ENCODE measurements around the gene NCOA7.

The NCOA7 gene, protein sequence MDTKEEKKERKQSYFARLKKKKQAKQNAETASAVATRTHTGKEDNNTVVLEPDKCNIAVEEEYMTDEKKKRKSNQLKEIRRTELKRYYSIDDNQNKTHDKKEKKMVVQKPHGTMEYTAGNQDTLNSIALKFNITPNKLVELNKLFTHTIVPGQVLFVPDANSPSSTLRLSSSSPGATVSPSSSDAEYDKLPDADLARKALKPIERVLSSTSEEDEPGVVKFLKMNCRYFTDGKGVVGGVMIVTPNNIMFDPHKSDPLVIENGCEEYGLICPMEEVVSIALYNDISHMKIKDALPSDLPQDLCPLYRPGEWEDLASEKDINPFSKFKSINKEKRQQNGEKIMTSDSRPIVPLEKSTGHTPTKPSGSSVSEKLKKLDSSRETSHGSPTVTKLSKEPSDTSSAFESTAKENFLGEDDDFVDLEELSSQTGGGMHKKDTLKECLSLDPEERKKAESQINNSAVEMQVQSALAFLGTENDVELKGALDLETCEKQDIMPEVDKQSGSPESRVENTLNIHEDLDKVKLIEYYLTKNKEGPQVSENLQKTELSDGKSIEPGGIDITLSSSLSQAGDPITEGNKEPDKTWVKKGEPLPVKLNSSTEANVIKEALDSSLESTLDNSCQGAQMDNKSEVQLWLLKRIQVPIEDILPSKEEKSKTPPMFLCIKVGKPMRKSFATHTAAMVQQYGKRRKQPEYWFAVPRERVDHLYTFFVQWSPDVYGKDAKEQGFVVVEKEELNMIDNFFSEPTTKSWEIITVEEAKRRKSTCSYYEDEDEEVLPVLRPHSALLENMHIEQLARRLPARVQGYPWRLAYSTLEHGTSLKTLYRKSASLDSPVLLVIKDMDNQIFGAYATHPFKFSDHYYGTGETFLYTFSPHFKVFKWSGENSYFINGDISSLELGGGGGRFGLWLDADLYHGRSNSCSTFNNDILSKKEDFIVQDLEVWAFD

DNA sequence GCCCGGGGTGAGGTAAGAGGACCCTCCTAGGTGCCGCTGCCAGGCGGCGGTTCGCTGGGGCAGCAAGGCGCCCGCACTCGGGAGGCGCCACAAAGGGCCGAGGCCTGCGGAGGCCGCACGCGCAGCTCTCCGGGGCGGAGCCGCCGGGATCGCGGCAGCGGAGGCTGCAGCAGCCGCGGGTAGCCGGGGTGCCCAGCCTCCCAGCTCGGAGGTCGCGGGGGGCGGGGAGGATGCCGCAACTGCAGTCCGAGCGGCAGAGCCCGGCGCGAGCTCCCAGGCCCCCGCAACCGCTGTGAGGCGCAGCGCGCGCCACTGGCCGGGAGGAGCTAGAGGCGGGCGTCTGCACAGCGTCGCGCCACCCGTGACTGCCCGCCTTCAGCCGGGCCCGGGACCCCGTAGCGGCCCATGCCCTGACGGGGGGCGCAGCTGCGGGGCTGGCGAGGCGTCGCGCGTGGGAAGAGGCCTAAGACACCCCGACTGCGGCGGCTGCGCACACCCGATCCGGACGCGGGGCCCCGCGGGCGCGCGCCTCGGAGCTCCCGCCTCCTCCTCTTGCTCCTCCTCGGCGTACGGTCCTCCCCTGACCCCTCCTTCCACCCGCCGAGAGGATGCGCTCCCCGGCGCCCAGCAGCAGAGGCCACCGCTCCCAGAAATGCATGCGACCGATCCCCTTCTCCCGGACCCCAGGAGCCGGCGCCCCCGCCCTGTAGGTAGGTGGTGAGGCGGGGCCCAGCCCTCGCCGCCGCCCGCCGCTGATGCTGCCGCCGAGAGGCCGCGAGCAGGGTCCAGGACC, at the start of gene NCOA7:
NCOA7 (plus strand) TSS at position 603 of the 793 bp plus-strand sequence. CDS start 24,395 bp downstream, outside the sequence.
- no peak for DNase-seq (ENCODE audit: low read depth, low spot score)

GRCh38 chr6:125741336-125741735, 49.4 kb upstream of the NCOA7 start:
- no peak for DNase-seq (ENCODE audit: low read depth, low spot score)

- no peak for DNase-seq (ENCODE audit: low read depth, low spot score)
Observed at GRCh38 chr6:125742024-125742423, 48.7 kb upstream of the NCOA7 start.

- DNase-seq (ENCODE audit: low read depth, low spot score): no peak
Observed at GRCh38 chr6:125742464-125743120, 48.2 kb upstream of the NCOA7 start.

GRCh38 chr6:125743604-125744003, 47.2 kb upstream of the NCOA7 start:
- DNase-seq (ENCODE audit: low read depth, low spot score): no peak

GRCh38 chr6:125745281-125746018, 45.3 kb upstream of the NCOA7 start:
- no peak for DNase-seq (ENCODE audit: low read depth, low spot score)

DNA sequence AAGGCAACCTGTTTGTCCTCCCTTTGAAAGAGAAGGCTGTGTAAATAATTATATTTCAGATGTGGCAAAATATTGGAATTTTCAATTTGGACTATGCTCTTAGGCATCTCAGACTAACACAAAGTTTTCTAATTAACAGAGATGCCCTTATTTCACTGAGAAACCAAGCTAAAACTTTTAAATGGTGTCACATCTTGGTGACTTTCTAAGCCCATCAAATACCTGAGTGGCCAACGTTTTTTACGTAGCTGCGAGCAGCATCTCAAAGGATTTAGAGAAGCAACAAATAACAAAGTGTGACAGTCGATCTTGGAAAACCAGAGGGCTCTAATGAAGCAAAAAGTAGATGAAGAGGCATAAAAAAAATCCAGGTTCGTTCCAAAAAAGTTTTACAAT, 44.7 kb upstream of the NCOA7 start:
- no peak for DNase-seq (ENCODE audit: low read depth, low spot score)

DNA sequence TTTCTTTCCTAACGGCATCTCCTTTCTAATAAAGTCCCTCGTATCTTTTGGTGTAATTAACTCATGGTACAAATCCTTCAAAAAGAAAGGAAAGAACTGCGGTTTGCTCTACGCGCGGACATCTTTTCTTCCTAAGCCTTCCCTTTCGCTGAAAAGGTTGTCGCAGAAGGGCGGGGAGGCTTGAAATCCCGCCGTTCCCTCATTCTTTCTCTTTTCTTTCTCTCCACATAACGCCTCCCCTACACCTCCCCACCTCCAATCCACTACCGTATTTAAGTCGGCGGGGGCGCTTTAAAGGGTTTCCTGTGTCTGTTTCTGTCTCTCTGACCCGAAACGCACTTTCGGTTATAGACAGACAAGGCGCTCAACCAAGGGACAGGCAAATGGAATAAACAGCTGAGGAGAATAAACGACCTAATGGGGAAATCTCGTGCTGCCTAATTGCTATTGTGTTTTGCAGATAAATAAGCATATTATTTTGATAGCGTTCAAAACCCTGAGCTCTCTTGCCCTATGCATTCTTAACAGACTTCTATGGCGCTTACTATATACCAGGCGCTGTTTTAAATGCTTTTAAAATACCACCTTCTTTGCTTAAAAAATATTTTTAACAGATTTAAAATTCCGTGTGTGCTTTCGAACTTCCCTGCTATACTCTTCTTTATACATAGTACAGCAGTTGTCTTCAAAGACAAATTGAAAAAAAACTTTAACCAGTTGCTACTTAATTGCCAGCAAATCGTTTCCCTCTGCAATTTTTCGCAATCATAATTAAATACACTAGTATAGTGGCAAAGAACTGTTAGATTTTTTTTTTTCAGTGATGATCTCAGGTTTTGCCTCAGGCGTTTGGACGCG, 43.8 kb upstream of the NCOA7 start:
- DNase-seq (ENCODE audit: low read depth, low spot score): peak; percentile 67

DNA sequence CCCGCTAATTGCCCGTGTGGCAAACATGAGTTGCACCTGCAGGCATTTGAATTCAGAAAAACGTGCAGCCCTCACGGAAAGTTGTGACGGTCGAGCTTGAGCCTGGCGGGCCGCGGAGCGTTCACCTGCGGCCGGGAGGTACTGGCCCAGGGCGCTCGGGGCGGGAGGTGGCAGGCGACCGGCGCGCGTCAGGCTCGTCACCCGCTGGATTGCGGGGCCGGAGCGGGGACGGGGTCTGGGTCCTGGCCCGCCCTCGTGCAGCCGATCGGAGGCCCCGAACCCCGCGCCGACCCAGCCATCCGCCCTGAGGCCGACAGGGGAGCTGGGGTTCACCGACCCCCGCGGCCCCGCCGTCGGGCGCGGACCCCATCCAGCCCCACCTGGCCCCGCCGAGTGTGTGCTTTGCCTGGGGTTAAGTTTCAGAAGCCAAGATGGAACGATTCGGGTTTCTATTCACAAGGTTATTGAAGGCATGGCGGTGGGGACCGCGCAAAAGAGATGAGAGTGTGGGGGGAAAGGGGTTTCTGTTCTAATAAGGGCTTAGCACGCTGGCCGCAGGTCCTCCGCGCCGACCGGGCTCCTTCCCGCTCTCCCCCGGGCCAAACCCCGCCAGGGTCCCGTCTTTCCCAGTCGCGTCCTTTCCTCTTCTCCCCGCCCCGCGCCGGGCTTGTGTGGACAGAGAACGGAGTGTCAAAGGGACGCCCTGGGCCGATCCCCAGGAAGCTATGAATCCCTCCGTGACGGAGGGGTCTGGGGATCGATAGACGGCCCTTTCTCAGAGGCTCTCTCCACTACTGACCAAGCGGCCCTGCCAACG, 43.0 kb upstream of the NCOA7 start:
- DNase-seq (ENCODE audit: low read depth, low spot score): no peak

DNA sequence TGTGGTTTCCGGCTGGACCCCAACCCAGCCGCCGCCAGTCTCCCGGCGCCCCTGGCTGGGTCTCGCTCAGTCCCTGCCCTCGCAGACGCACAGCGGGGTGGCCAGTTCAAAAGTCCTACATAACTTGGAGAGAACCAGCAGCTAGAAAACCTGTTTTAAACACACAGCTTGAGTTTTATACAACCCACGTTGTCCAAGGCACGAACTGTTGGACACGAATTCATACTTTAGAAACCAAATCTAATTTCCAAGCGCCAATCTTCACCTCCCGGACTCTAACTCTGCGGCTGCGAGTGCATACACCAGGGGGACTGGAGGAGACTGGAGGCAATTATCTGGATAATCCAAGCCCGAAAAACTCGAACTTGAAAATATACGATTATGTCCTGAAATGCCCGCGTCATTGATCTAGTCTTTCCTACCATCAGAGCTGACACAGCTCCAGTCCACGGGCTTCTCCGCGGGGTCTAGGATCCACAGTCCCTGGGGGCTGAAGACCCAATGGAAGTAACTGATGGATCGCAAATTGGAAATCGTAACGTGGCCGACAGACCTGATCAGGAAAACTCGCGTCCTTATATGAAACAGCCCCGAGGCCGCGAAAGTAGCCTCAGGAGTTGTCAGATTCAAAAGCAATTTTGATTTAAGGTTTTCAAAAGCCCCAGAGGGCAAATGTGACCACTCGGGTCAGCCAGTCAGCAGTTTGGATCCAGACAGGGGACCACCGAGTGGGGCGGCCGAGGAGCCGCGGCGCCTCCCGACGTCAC, 42.2 kb upstream of the NCOA7 start:
- no peak for DNase-seq (ENCODE audit: low read depth, low spot score)

- DNase-seq (ENCODE audit: low read depth, low spot score): peak; percentile 78
Observed at GRCh38 chr6:125749173-125749864, 41.4 kb upstream of the NCOA7 start, which contains the start of gene HEY2. Gene HEY2 (plus strand): TSS chr6:125749632. CDS start chr6:125749777, 145 bp downstream.

DNA sequence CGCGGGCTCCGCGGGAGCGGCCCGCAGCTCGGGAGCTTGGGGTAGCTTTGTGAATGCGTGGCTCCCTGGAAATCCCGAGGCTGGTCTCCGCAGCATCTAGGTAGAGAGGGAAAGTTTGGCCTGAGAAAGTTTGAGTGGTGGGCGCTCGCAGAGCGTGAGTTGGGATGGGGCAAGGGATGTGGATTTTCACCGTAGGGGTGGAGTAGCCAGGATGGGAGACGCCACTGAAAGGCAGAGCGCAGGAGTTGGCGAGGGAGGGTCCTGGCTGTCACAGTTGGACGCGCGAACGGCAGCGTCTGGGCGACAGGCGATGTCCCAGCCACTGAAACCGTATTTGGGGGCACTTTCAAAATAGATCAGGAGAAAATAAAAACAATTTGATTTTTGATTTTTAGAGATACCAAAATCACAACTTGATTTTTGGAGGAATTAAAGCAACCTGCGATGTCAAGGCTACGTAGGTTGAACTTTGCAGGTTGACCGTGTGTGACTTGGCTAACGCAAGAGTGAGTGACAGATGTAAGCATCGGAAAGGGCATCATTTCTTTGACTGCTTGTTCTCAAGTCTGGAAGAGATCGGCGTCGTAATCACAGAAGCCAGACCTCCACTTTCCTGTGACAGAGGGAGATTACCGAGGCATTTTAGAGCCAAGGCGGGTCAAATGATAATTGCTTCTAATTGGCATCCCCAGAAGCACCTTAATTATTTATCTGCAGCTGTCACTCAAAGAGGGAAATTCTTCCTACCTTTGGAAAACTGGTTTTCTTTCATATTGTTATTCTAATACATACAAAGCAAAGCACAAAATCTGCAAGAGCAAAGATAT, 40.7 kb upstream of the NCOA7 start:
- no peak for DNase-seq (ENCODE audit: low read depth, low spot score)

- no peak for DNase-seq (ENCODE audit: low read depth, low spot score)
Observed at GRCh38 chr6:125750692-125751333, 39.9 kb upstream of the NCOA7 start.

DNA sequence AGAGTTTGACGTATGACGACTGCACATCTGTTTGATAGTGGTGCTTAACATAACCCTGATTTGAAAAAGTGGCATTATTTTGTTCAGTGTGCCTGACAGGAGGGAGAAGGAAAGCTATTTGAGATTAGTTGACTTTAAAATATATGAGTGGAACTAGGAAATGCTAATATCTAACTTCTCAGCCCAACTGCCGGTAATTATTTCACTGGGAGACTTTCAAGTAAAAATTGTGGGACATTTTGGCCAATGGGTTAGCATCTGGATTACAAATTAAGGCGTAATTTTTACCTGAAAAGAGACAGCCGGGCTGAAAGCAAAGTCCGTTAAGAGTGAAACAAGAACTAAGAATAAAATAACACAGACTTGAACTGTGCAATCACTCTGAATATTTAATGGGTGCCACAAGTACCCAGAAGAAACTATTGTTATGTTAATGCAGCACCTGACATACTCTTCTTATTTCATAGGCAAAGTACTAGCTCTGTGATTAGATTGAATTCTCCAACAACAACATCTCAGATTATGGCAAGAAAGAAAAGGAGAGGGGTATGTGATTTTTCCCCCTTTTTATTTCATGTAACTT, 39.3 kb upstream of the NCOA7 start:
- DNase-seq (ENCODE audit: low read depth, low spot score): no peak

- DNase-seq (ENCODE audit: low read depth, low spot score): no peak
Observed at GRCh38 chr6:125752773-125753172, 38.0 kb upstream of the NCOA7 start.
